BJ (cell line): ENCODE data around the gene NXPH3. TPM values are rescaled to one million over a fixed set of nuclear protein-coding genes. Genes with fewer than 3 reads are reported as not detected.

Experiments
- CTCF ChIA-PET: fragments of 350-600 bp; formaldehyde crosslinking; extraction: SDS; loops from one replicate; lab custom pipeline; 2021; ENCODE audit warnings: antibody characterized with exemption, inconsistent platforms; lab: Yijun Ruan, JAX
- POLR2A ChIA-PET: fragments of 300-600 bp; sonication (Branson Sonifier 250); formaldehyde crosslinking; extraction: SDS; loops from one replicate; lab custom pipeline; 2021; ENCODE audit warnings: antibody characterized with exemption; lab: Charles Lee
- DNase-seq: peaks from one replicate; pipeline ENCODE4 v3.0.0-alpha.2; 2011; ENCODE audit warnings: low read depth
- H3K27me3 ChIP-seq: 2 replicates; pipeline ENCODE4 v1.6.0; 2011; ENCODE audit warnings: low read length; ENCODE audit not compliant: control insufficient read depth, insufficient read depth
- H3K36me3 ChIP-seq: 2 replicates; pipeline ENCODE4 v1.5.1; 2011; ENCODE audit warnings: low read length; ENCODE audit not compliant: control insufficient read depth, insufficient read depth
- H3K4me3 ChIP-seq: 2 replicates; pipeline ENCODE4 v1.5.1; 2011; ENCODE audit warnings: low read depth, mild to moderate bottlenecking, control low read depth, low read length
- CTCF ChIP-seq: IDR thresholded peaks from 2 replicates; pipeline ENCODE4 v1.5.1; 2011; ENCODE audit warnings: low read depth, mild to moderate bottlenecking, control low read depth, inconsistent platforms, low read length, moderate library complexity; ENCODE audit not compliant: insufficient read depth
- polyA plus RNA-seq: library from polyadenylated mRNA; depleted of rRNA; stranded (reverse); fragments of >200 nt; gene quantifications from 2 replicates; pipeline ENCODE4 v1.2.3, GENCODE V29; 2011

Gene NXPH3
- polyA plus RNA-seq, 1 experiment, result 9.3 TPM

- TF ChIP-seq CTCF, result no peak
- POLR2A ChIA-PET, result no interaction called here
- no peaks in the 10 kb centered on the region for H3K36me3 ChIP-seq
- no peaks in the 10 kb centered on the region for H3K27me3 ChIP-seq
- no peak overlapping the region for H3K4me3 ChIP-seq
- CTCF ChIA-PET, result interaction anchor here (1.5 to 18.4 kb wide), 3 partner anchors 9 to 119 kb away, joined by 3 to 638 read pairs (median 15); partner anchors contain the start of gene SLC35B1
- DNase-seq, result no peak
Measured at GRCh38 chr17:49578952-49579500, 3.4 kb downstream of the NXPH3 start.

- ChIA-PET POLR2A (no interaction called here), CTCF (interaction anchor here (3.4 to 18.4 kb wide), 2 partner anchors 9 to 119 kb away, joined by 15 to 638 read pairs; partner anchors contain the start of gene SLC35B1)
- no peak for TF ChIP-seq CTCF
- Histone ChIP-seq H3K4me3 (no peak overlapping the region), H3K27me3 (no peaks in the 10 kb centered on the region), H3K36me3 (no peaks in the 10 kb centered on the region)
- no peak for DNase-seq
Measured at GRCh38 chr17:49579522-49579921, 3.9 kb downstream of the NXPH3 start.

- no peak for TF ChIP-seq CTCF
- no peaks in the 10 kb centered on the region for H3K36me3 ChIP-seq
- CTCF ChIA-PET, result interaction anchor here (3.4 to 18.4 kb wide), 2 partner anchors 10 to 118 kb away, joined by 15 to 638 read pairs; partner anchors contain the start of gene SLC35B1
- DNase-seq, result no peak
- H3K4me3 ChIP-seq, result no peak overlapping the region
- POLR2A ChIA-PET, result no interaction called here
- H3K27me3 ChIP-seq, result no peaks in the 10 kb centered on the region
Measured at GRCh38 chr17:49580055-49580721, 4.5 kb downstream of the NXPH3 start.

- ChIA-PET CTCF (interaction anchor here (3.4 to 18.4 kb wide), 2 partner anchors 11 to 117 kb away, joined by 15 to 638 read pairs; partner anchors contain the start of gene SLC35B1), POLR2A (no interaction called here)
- H3K4me3 ChIP-seq, result no peak overlapping the region
- DNase-seq, result no peak
- H3K36me3 ChIP-seq, result no peaks in the 10 kb centered on the region
- H3K27me3 ChIP-seq, result no peaks in the 10 kb centered on the region
- TF ChIP-seq CTCF, result no peak
Measured at GRCh38 chr17:49580981-49581647, 5.4 kb downstream of the NXPH3 start.

- TF ChIP-seq CTCF, result no peak
- H3K27me3 ChIP-seq, result no peaks in the 10 kb centered on the region
- ChIA-PET CTCF (interaction anchor here (0.6 to 18.4 kb wide), 3 partner anchors 11 to 313 kb away, joined by 3 to 638 read pairs (median 15); partner anchors contain the start of gene SLC35B1), POLR2A (no interaction called here)
- DNase-seq, result no peak
- peaks cover 1% of the 10 kb centered on the region; the same call in 1 of the 2 replicates for H3K36me3 ChIP-seq
- no peak overlapping the region for H3K4me3 ChIP-seq
Measured at GRCh38 chr17:49581648-49581998, 6.0 kb downstream of the NXPH3 start.
